ENCODE measurements around the gene NRP1.
"Not testable (repeated sequence)": the region's sequence is repeated elsewhere in the genome, so short reads cannot be mapped to it uniquely, and the experiment has no call there.

The NRP1 gene

DNA sequence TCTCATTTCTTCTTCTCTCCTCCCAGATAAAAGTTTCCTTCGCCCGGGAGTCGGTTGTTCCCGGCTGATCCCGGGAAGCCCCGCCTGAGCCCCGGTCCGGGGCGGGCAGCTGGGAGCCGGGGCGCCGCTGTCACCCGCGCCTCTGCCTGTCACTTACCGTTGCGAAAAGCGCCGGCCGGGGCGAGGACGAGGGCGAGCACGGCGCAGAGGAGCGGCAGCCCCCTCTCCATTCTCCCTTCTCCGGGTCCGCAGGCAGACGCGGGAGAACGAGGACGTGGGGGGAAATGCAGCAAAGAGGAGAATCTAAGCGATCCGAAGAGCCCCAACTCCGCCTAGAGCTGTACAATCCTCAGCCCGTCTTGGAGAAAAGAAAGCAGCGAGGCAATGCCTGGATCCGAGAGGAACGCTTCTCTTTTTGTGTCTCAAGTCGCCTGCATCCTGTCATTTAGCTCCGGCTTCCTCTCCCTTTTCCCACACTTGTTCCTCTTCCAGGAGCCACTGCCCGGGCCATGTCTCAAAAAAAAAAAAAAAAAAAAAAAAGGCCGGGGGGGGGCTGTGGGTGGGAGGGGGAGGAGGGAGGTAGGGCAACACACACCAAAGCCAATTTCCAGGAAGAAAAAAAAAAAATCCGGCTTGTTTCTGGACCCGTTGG lies at the start of gene NRP1:
Gene NRP1 (minus strand): TSS at position 515 of the 652 bp plus-strand sequence. CDS start 285 bp downstream, at position 230.
- no peak for DNase-seq (ENCODE audit: low read depth)

DNA sequence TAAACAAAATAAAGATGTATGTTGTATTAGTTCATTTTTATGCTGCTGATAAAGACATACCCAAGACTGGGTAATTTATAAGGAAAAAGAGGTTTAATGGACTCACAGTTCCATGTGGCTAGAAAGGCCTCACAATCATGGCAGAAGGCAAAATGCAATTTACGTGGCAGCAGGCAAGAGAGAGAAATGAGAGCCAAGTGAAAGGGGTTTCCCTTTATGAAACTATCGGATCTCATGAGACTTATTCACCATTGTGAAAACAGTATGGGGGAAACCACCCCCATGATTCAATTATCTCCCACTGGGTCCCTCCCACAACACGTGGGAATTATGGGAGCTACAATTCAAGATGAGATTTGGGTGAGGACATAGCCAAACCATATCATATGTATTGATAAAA lies 49.7 kb upstream of the NRP1 start:
- DNase-seq (ENCODE audit: low read depth): not testable (repeated sequence)

DNA sequence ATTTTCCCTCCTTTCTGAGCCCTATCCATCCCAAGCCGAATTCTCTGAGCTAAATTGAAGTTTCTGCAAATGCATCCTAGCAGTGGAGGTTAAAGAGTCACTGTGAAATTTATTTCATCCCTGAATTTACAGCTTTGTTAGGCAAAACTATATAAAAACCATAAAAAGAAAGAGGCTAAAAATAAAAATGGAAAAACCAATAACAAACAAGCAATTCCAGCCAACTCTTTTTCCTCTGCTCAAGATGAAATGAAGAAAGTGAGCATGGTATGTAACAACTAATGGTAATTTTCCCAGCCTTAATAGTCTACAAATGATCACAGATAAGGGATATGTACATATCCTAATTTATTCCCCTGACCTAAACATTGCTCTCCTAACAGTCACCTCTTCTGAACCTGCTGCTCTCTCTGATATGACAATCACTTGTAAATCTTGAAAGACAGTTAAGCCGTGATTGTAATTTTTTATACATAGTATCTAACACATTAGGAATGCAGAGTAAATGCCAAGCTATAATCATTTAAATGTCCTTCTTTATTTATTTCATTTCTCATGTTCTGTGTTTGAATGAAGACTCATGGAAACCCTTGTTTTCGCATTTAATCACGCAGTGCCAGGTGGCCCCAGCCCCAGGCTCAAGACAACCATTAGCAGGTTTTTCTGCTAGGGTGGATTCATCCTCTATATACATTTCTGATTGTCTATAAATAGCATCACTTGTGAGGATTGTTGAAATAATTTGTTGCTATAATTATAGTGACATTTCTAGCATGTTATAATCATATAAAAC lies 48.6 kb upstream of the NRP1 start:
- DNase-seq (ENCODE audit: low read depth): peak; percentile 25

DNA sequence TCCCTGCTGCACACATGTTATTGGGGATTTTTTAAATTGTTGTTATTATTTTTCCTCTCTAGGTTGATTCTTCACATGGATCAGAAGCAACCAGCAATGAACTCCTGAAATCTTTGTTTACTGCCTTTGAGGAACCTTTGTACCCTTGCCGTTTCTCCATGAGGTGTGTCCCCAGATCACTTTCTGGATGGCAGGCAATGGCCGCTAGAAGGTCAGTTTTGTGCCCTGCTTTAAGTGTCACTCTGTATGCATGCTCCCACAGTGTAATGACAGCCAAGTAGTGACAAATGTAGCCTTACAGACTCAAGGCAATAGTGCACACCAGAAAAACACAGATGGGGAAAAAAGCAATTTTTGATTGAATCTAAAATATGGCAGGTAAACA lies 47.7 kb upstream of the NRP1 start:
- DNase-seq (ENCODE audit: low read depth): no peak

DNA sequence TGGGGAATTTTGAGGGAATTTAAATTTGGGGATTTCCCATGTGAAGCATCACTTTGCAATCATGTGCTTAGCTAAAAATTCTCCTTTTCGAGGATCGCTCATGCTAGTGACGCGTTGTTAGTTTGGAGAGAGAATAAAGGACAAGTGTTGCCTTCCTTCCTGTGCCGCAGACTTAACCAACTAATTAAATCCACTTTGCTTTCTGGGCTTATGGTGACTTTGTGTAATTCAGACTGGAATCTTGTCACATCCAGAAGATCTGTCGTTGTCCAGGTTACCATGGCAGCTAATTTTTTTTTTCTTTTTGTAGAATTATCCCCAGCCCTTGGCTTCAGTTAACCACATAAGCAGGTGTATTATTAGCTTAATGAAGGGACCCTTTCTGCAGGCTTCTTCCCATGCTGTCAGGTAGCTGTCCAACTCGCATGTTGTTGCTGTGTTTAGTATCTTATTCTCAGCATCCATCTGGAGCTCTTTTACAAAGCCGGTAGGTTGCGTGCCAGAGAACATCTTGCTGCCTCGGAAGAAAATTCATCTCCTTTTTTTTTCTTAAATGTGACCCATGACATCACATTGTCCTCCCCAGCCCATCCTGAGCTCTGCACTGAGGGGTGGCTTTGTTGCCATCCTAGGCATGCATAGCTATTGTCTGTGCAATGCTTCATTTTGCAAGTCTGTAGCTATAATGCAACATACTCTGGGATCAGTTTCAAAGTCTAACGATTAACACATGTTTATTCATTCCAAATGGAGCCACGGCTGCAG lies 47.2 kb upstream of the NRP1 start:
- DNase-seq (ENCODE audit: low read depth): peak; percentile 97

DNA sequence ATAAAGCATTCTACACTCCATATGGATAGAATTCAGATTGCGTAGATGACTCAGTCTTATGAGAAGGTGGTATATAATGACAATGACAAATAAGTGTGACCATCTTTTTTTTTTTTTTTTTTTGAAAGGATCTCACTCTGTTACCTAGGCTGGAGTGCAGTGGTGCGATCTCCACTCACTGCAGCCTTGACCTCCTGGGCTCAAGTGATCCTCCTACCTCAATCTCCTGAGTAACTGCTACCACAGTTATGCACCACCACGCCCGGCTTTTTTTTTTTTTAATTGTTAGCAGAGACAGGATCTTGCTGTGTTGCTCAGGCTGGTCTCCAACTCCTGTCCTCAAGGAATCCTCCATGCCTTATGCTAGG lies 43.2 kb upstream of the NRP1 start:
- peak; percentile 78 for DNase-seq (ENCODE audit: low read depth)

DNA sequence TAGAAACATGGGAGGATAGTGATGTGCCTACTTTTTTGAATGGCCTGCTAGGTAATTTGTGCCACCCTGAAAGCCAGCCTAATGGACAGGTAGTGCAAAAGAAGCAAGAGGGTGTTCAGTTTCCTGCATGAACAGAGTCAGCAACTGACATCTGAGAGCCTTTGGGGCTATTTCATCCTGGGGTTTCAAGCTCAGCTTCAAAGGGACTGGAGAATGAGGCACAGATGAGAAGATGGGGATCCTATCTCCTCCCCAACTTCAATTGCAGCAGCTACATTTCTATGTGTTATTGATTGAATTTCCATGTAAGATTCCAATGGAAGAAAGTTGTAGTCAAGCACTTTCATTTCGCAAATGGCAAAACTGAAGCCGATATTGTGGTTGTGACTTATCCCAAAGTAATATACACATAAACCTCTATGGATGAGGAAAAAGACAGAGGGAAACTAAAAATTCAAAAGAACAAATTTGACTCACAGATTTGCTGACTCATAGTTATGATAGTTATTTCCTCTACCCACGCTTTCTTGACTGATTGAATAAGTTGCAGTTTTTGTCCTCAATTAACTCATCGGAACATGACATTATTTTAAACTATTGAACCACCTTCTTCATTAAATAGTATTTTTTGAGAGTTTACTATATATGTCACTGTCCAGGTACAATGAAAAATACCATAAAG lies 42.6 kb upstream of the NRP1 start:
- peak; percentile 77 for DNase-seq (ENCODE audit: low read depth)

DNA sequence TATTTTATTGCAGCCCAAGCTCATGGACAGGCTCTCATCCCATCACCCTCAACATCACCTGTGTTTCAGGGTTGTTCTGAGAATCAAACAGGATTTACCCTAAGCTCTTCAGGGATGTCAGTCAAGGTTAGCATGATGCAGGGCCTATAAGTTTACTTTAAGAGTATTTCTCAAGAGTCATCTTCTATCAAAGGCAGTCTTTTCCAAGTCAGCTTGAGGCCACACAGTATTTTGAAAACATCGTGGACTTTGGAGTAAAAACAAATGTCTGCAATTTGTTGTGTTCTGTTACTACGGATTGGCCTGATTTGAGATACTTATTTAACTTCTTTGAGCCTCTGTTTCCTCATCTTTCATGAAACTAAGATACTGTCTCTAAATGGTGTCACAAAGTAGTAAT lies 42.0 kb upstream of the NRP1 start:
- no peak for DNase-seq (ENCODE audit: low read depth)

DNA sequence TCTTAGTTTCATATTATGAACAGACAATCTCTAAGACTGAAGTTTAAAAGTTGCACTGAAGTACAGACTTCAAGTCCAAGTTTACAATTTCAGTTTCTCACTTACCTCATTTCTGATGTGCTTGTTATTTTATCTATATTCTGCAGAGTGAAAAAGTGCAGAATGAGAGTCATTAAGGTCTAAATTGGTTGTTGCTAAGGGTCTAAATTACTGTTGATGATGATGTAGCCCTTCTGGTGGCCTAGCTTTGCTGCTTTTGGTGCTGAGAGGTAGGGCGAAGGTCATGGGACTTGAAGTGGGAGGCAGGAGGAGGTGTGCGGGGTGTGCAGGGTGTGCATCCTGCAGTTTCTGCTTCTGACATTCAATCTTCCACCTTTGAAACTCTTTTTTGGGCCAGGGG lies 38.8 kb upstream of the NRP1 start:
- no peak for DNase-seq (ENCODE audit: low read depth)

DNA sequence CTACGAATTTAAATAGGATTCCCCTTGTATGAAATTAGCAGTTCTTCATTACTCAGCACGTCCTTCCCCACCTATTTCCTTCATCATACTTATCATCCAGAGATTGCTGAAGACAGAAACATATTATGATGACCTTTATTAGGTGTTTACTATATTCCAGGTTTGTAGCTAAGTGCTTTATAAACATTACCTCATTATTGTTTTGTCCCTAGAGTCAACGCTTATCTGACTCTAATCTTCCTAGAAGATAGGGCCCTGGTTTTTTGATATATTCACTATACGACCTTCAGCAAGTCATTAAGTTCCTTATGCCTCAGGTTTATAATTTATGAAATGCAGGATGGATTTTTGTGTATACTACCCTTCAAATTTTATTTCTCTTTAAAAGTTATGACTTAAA lies 36.8 kb upstream of the NRP1 start:
- no peak for DNase-seq (ENCODE audit: low read depth)

DNA sequence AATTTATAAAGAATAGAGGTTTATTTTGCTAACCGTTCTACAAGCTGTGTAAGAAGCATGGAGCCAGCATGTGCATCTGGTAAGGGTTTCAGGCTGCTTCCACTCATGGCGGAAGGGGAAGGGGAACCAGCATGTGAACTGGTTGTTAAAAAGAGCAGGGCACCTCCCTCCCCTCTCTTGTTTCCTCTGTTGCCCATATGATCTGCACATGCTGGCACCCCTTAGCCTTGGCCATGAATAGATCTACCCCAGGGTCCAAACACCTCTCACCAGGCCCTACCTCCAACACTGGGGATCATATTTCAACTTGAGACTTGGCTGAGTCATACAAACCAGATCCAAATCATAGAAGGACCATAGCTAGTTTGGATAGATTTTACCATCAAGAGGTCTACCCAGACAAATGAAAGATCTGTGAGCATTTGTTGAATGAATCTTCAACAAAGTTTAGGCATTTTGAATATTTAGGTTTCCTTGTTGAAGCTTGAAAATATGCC lies 36.0 kb upstream of the NRP1 start:
- peak; percentile 24 for DNase-seq (ENCODE audit: low read depth)

DNA sequence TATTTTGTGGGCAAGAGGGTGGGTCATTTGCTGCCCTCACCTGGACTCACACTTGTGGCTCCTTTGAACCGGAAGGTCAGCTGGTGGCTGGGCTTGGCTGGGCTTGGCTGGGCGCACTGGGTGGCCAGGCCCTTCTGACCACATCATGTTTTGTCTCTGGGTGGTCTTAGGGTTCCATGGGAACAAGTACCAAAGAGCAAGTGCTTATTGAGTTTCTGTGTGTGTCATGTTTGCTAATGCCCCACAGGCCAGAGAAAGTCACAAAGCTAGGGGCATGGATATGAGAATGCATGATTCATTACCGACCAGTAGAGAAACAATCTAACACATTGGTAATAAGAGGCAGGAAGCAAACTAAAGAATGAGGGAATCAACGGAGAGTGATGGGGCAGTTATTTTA lies 33.6 kb upstream of the NRP1 start:
- DNase-seq (ENCODE audit: low read depth): no peak

DNA sequence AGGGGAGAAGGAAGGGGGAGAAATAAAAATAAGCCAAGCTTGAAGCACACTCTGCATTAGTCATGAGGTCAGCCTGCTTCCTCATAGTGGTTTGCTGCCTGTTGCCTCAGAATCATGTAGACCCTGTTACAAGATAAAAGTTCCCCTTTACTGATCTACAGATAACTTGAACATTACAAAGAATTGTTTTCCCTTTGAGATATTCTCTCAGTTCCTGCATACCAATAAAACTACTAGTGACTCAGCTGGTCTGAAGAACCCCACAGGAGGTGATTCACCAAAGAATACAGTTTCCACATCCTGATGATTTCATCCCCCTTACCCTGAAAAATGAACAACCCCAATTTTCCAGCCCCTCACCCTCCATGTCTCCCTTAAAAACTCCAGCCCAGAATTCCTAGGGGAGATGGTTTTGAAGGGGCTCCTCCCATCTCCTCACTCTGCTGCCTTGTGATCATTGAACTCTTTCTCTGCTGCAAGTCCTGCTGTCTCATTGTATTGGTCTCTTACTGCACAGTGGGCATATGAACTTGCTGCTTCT lies 31.5 kb upstream of the NRP1 start:
- peak; percentile 97 for DNase-seq (ENCODE audit: low read depth)

DNA sequence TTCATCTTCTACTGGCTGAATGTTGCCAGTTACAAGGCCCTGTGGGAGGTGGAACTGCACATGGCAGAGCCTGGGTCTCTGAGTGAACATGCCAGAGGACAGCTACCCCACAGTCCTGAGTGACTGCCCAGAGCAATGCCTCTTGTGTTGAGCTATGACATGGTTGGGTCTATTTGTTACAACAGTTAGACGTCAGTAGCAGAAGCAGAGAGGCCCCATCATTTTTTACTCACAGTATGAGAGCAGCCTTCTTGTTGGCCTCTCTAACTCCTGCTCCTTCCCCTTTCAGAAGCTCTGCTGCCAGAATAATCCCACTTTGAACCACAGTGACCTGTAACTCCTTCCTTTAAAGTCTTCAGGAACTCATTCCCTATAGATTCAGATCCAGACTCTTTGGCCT lies 30.8 kb upstream of the NRP1 start:
- no peak for DNase-seq (ENCODE audit: low read depth)

DNA sequence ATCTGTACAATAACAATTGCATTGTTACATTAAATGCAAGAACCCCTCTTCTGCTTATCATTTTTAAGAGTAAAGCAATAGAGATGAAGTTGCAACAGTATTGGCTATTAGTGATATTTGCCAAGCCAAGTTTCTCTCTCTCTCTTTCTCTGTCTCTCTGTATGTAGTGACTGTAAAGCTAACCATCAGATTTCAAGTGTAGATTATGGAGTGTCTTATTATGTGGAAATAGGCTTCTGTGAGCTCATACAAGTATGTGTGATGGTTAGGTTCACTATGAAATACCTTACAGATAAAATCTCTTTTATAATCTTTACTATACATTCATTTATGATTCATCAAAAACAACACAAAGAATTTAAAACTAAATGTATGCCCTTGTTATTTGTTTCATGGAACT lies 28.6 kb upstream of the NRP1 start:
- DNase-seq (ENCODE audit: low read depth): peak; percentile 29

DNA sequence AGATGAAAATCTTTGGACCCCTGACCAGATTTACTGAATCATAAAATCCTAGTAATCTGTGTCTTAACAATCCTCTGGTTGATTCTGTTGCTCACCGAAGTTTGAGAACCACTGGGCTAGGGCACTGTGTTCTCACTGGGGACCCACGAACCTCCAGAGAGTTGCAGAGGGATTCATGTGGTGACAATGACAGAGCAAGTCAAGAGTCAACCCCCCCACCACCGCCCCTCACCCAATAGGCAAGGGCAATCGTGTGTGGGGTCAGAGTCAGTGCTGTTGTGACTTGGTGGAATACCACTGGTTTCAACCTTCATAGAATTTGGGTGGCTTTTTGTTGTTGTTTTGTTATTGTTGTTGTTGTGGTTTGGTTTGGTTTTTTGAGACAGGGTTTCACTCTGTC lies 23.5 kb upstream of the NRP1 start:
- DNase-seq (ENCODE audit: low read depth): no peak

DNA sequence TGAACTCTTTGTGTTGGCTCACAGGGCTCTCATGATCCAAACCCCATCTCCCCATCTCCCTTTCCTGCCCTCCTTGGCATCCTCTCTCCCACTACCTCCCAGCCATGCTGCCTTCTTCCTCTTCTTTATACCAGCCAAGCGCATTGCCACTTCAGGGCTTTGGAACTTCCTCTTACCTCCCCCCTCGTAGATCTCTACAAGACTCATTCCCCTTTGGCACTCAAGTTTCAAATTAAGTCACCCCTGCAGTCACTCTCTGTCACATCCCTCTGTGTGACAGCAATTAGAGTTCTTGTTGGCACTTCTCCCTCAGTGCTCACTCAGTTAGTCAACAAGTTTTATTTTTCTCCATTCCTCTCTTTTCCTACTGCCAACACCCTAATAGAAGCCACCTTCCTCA lies 20.8 kb upstream of the NRP1 start:
- peak; percentile 26 for DNase-seq (ENCODE audit: low read depth)

DNA sequence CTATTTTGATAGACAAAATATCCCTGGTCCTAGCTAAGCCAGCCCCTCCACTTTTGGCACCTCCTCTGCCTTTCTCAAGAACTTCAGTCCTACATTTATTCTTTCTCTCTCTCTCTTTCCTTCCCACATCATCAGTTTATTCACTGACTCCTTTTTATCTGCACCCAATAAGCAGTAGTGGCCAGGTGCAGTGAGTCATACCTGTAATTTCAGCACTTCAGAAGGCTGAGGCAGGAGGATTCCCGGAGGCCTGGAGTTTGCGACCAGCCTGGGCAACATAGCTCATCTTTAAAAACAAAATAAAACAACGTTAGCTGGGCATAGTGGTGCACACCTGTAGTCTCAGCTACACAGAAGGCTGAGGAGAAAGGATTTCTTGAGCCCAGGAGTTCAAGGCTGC lies 19.4 kb upstream of the NRP1 start:
- DNase-seq (ENCODE audit: low read depth): no peak

DNA sequence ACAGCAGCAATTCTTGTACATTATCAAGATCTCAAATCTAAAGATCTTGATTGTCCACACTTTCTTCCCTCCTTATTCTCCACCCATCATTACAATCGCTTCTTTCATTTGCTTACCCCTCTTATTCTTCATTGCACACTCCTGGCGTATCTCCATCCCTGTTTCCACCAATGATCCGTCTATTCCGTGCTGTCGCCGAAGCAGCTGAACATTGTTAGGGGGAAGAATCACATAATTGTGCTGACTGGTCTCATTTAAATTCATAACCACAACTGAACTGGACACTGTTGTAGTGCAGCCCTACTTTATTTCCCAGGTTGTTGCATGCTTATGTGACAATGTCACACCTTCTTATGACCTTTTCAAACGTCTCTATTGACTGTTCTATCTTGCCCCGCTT lies 18.9 kb upstream of the NRP1 start:
- no peak for DNase-seq (ENCODE audit: low read depth)

DNA sequence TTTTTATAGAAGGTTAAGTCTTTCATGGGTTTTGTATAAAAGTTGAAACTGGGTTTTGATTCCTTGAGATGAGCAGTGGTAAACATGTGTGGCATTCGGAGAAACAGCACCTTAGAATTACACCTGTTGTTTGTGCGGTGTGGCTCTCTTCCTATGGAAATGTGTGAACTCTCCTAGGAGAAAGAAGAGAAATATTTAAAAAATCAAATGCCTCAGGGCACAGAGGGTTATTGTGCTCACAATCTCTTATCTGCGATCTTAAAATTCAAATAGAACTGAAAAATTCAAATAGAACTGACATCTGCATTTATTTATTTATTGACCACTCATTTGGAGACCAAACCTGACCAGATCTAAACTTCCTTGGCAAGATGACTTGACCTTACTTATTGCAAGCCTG lies 18.1 kb upstream of the NRP1 start:
- DNase-seq (ENCODE audit: low read depth): no peak

DNA sequence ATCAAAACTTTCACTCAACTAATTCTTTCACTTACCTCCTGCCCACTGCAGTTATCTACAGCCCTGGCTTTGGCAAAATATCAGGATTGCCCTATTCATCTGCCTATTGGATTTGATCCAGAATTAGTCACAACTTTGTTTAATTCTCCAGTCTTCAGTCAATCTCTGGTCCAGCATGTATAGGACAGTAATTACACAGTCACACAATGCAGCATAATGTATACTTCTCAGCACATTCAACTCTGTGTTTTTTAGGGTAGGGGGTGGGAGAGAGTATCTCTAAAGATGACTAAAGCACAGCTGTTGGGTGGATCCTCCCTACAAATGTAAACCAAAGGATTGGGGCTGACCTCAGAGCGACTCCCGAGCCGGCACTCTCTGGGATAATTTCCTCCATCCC lies 17.7 kb upstream of the NRP1 start:
- peak; percentile 78 for DNase-seq (ENCODE audit: low read depth)

DNA sequence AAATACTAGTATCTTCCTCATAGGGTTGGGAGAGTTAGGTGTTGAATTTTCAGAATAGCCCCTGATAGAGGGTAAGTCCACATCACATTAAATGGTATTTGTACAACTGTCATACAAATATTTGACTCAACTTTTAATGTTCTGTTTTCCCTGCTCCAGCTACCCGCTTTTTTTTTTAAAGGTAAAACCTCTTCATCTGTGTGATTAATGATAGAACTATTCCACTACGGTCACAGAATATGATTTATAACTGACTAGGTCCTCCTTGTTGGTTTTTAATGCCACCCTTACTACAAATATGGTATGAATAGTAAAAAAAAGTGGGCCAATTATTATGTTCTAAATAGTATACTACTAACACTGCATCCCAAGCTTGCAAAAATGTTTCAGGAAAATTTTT lies 15.6 kb upstream of the NRP1 start:
- DNase-seq (ENCODE audit: low read depth): no peak

All from EH (cell line).